ENCODE data around the gene YTHDF1. TPM values are rescaled to one million over a fixed set of nuclear protein-coding genes. Genes with fewer than 3 reads are reported as not detected.

Gene YTHDF1
- total RNA-seq, 4 donors from 2014 or later, result 17.9 to 32.1 (median 29.7) TPM

DNA sequence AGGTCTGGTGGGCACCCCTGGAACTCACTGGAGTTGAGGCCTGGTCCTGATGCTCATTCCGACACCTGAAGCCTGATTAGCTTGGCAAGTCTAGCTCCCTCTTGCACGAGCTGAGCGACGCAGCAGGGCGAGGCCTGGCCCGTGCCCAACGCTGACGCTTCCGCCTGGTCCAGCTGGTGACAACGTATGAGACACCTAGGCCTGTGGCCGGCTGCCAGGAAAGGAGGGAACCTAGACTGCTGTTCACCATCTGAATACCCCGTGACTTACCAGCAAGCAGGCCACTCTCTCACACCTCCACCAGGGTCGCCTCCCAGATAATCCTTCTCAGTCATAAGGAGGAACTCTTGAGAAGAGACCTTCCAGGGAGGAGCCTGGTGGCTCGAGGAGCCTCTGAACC is 24.5 kb downstream of the YTHDF1 start:
- 77% methylated on average over 13 of the region's 14 CpGs for WGBS
- no peak for DNase-seq (ENCODE audit: extremely low spot score)

DNA sequence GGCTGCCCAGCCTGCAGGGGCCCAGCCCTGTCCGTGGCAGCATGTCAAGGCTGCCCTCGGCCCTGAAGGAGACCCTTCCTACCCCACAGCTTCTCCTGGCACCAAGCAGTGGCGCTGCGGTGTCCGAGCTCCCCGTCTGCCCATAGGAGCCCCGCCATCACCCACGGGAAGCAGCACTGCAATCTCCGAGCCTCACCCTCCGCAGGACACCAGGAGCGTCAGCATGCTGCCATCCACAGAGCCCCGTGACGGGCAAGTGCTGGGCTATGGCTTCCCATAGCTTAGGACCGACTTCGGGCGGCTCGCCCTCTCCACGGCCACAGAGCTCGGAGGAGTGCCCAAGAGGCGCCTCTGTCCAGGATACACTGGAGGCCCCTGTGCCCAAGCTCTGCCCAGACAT is 25.1 kb downstream of the YTHDF1 start:
- no peaks in the 10 kb centered on the region for H3K9me3 ChIP-seq
- H3K27ac ChIP-seq (replicated peaks in 1 of 4), result no peak overlapping the region
- DNase-seq (ENCODE audit: extremely low spot score), result no peak
- no peaks in the 10 kb centered on the region for H3K27me3 ChIP-seq
- no peak for TF ChIP-seq EP300 (IDR thresholded peaks at IDR 0.05)
- TF ChIP-seq, protein P1, sequence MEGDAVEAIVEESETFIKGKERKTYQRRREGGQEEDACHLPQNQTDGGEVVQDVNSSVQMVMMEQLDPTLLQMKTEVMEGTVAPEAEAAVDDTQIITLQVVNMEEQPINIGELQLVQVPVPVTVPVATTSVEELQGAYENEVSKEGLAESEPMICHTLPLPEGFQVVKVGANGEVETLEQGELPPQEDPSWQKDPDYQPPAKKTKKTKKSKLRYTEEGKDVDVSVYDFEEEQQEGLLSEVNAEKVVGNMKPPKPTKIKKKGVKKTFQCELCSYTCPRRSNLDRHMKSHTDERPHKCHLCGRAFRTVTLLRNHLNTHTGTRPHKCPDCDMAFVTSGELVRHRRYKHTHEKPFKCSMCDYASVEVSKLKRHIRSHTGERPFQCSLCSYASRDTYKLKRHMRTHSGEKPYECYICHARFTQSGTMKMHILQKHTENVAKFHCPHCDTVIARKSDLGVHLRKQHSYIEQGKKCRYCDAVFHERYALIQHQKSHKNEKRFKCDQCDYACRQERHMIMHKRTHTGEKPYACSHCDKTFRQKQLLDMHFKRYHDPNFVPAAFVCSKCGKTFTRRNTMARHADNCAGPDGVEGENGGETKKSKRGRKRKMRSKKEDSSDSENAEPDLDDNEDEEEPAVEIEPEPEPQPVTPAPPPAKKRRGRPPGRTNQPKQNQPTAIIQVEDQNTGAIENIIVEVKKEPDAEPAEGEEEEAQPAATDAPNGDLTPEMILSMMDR (IDR thresholded peaks at IDR 0.05), result no peak
- no peak for TF ChIP-seq POLR2A (IDR thresholded peaks at IDR 0.05; ENCODE audit: low read depth)
- TF ChIP-seq POLR2AphosphoS5 (IDR thresholded peaks at IDR 0.05), result no peak
- 98% methylated on average over 9 of the region's 20 CpGs for WGBS
- H3K4me1 ChIP-seq, result no peaks in the 10 kb centered on the region
- H3K4me3 ChIP-seq, result no peak overlapping the region
- peaks cover 10 to 17% (median 13%) of the 10 kb centered on the region in 4 donors for H3K36me3 ChIP-seq
- intact Hi-C loops (cut with DNase I), result no loop called here

More for the DNA sequence above, 24.5 kb downstream of the YTHDF1 start:
- Histone ChIP-seq H3K9me3 (no peaks in the 10 kb centered on the region), H3K27ac (replicated peaks in 1 of 4) (no peak overlapping the region), H3K36me3 (peaks cover 12 to 22% (median 16%) of the 10 kb centered on the region in 4 donors), H3K4me3 (no peak overlapping the region), H3K27me3 (no peaks in the 10 kb centered on the region), H3K4me1 (peaks cover 0 to 1% (median 0%) of the 10 kb centered on the region in 4 donors)
- TF ChIP-seq EP300 (IDR thresholded peaks at IDR 0.05) (no peak), POLR2AphosphoS5 (IDR thresholded peaks at IDR 0.05) (no peak), POLR2A (IDR thresholded peaks at IDR 0.05; ENCODE audit: low read depth) (no peak)
- TF ChIP-seq, protein P1 (IDR thresholded peaks at IDR 0.05), result no peak
- intact Hi-C loops (cut with DNase I), result no loop called here

DNA sequence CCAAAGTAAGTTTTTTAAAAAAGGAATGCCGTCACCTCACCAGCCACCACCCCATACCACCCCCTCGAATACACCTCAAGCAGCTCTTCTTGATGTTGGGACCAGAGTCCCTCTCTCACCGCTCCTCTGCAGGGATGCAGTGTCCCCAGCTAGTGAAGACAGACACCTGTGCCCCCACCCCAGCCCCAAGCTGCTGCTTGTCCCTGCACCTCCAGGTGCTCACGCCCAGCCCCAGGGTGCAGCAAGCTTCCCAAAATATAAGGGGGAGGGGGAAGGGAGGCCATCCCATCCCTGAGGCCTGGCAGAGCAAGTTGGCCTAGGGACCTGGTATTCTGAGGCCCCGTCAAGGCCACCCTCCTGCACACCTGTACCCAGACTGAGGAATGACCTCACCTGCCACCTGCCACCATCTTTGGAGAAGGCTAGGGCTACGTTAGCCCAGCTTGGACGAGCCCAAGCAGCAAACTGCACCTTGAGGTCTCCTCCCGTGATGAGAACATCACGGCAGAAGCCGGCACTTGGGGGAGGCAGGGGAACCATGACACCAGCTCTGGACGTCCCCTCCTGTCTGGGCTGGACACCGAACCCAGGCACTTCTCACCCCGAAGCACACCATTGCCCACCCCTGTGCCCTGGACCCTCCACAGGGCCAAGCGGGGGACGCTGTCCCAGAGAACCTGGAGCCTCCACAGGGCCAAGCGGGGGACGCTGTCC is 25.9 kb downstream of the YTHDF1 start:
- no peak overlapping the region for H3K27ac ChIP-seq (replicated peaks in 1 of 4)
- 94% methylated on average over 15 of the region's 17 CpGs for WGBS
- no peak for DNase-seq (ENCODE audit: extremely low spot score)
- no peak overlapping the region for H3K4me3 ChIP-seq
- H3K9me3 ChIP-seq, result no peaks in the 10 kb centered on the region
- no peaks in the 10 kb centered on the region for H3K4me1 ChIP-seq
- no peak for TF ChIP-seq POLR2AphosphoS5 (IDR thresholded peaks at IDR 0.05)
- TF ChIP-seq POLR2A (IDR thresholded peaks at IDR 0.05; ENCODE audit: low read depth), result no peak
- TF ChIP-seq, protein P1 (IDR thresholded peaks at IDR 0.05), result no peak
- no peak for TF ChIP-seq EP300 (IDR thresholded peaks at IDR 0.05)
- no peaks in the 10 kb centered on the region for H3K27me3 ChIP-seq
- intact Hi-C loops (cut with DNase I), result no loop called here
- peaks cover 3 to 8% (median 5%) of the 10 kb centered on the region in 4 donors for H3K36me3 ChIP-seq

DNA sequence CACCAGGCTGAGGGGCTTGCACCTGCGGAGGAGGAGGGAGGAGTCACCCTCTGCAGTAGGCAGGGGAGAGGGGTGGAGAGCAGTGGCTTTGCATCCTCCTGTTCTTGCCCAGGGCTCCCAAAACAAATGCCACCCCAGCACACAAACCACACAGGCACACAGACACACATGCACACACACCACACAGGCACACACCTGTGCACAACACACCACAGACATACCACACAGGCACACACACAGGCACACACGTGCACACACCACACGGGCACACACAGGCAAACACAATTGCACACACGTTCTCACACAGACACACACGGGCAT is 26.6 kb downstream of the YTHDF1 start:
- DNase-seq (ENCODE audit: extremely low spot score), result no peak
- Histone ChIP-seq H3K36me3 (peaks cover 0 to 1% (median under 1%) of the 10 kb centered on the region in 4 donors), H3K4me3 (no peak overlapping the region), H3K27me3 (no peaks in the 10 kb centered on the region), H3K4me1 (no peaks in the 10 kb centered on the region), H3K9me3 (no peaks in the 10 kb centered on the region), H3K27ac (replicated peaks in 1 of 4) (no peak overlapping the region)
- TF ChIP-seq, protein P1 (IDR thresholded peaks at IDR 0.05), result no peak
- intact Hi-C loops (cut with DNase I), result no loop called here
- 79% methylated on average over 5 of the region's 5 CpGs for WGBS

Data from esophagus muscularis mucosa (tissue), 4 donors.